ENCODE results near the gene HDAC4.

HDAC4 gene

DNA sequence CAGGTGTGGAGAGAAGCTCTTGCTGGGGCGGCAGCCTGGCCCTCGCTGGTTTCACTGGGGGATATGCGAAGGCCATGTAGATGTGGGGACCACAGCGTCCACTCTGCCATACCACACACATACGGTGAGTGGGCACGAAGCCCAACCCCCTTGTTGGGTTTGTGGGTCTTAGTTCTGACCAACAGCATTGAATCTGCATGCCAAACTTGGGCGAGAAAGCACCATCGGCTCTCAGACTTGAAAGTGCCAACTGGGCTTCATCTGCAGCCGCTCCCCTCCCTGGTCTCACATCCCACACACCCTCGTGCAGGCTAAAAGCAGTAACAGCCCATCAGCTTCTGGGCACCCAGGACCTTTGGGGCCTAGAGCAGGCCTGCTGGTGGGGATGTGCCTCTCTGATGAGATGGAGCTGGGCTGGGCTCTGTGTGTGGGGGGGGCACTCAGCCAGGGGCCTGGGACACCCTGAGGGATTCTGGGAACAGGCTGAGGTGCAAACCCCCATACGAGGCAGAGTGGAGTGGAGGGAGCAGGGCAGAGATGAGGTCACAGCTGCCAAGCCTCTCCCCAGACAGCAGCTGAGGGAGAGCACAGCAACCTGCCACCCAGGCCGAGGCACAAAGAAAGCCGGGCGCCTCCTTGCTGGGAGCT, 288.6 kb downstream of the HDAC4 start:
- DNase-seq, result no peak

GRCh38 chr2:239111401-239112100, 289.3 kb downstream of the HDAC4 start:
- no peak for DNase-seq

DNA sequence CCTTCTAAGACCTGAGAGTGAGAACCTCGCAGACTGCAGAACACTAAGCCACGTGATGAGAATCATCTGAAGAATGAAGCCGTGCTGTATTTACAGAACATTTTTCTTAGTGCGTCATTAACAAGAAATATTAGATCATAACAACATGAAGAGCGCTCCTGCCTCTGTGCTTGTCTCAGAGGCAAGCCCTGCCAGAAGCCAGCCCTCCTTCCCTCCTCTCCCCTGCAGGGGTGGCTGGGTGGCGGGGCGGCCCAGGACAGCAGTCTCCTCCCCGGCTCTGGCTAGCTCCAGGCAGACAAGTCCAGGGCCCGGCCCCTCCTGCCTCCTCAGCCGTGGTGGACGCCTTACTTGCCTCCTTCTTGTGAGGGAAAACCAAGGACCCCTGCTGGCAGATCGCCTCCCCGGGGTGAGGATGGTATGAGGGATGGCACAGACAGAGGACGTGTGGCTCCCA, 290.2 kb downstream of the HDAC4 start:
- DNase-seq, result no peak

- no peak for DNase-seq
Observed at GRCh38 chr2:239109928-239110545, 290.8 kb downstream of the HDAC4 start.

GRCh38 chr2:239109041-239109927, 291.5 kb downstream of the HDAC4 start:
- DNase-seq, result no peak

- no peak for DNase-seq
Observed at GRCh38 chr2:239108459-239108858, 292.4 kb downstream of the HDAC4 start.

DNA sequence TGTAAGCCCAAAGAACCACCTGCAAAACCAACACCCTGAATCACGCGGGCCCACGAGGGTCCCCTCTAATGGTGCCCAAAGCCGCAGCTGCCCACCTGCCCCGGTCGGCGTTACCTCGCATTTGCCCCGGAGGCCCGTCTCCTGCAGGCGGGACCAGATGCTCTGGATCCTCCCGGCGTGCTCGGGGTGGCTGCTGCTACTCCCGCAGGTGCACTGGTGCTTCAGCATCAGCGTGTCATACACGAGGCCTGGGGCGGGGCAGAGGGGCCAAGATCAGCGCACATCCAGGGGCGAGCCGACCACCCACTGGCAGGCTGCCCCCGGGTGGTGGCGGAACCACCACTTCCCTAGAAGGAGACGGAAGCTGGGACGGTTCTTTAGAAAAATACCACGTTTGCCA, 292.9 kb downstream of the HDAC4 start:
- DNase-seq, result no peak

- DNase-seq, result no peak
Observed at GRCh38 chr2:239106966-239107365, 293.9 kb downstream of the HDAC4 start.

DNA sequence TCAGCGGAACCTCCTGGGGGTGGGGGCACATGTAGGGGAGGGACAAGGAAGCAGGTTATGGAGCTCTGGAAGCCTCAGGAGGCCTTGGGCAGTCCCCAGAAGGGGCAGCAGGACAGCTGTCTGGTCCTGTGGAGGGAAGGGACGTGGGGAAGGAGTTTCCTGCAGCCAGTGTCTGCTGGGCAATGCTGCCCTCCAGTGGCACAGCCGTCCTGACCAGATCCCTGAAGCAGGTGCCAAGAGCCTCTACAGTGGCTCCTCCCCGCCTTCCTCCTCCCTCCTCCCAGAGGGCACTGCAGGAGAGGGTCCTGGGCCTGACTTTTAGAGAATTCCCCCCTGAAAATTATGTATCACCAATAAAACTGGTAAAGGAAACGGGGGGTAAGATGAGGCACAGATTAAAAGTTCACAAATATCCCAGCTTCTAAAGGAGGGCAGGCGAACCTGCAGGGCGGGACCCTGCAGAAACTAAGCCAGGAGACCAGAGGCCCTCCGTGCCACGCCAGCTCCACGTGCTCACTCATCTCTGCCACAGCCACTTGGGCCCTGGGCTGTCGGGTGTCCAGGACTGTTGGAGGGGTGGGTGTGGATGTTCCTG, 294.4 kb downstream of the HDAC4 start:
- peak; percentile 76 for DNase-seq

- no peak for DNase-seq
Observed at GRCh38 chr2:239105234-239105633, 295.6 kb downstream of the HDAC4 start.

GRCh38 chr2:239104800-239105199, 296.0 kb downstream of the HDAC4 start:
- DNase-seq, result no peak

GRCh38 chr2:239103125-239104098, 297.4 kb downstream of the HDAC4 start:
- DNase-seq, result no peak

GRCh38 chr2:239102266-239102665, 298.6 kb downstream of the HDAC4 start:
- no peak for DNase-seq

DNA sequence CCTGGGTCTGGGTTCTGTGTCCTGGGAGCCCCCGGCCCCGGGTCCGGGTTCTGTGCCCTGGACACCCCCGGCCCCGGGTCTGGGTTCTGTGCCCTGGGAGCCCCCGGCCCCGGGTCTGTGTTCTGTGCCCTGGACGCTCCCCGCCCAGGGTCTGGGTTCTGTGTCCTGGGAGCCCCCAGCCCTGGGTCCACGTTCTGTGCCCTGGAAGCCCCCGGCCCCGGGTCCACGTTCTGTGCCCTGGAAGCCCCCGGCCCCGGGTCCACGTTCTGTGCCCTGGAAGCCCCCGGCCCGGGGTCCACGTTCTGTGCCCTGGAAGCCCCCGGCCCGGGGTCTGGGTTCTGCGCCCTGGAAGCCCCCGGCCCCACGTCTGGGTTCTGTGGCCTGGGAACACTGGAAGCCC, 299.0 kb downstream of the HDAC4 start:
- DNase-seq, result no peak

DNA sequence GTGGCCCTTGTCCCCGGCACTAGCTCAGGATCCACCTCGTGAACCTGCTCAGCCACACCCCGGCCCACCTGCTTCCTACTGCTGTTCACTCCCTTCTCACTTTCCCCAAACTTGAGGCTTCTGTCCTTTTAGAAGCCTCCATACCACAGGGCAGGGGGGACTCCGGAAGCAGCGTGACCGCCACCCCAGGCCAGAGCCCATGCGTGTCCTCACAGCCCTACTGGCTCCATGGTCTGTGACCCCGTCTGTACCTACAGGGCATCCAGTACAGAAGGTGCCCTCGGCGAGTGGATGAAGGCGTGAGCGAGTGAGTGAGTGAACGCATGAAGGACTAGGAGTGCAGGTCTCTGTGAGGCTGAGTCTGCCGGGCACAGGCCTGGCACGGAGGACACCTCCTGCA, 299.7 kb downstream of the HDAC4 start:
- DNase-seq, result no peak

- no peak for DNase-seq
Observed at GRCh38 chr2:239099474-239099873, 301.3 kb downstream of the HDAC4 start.

- no peak for DNase-seq
Observed at GRCh38 chr2:239098288-239098970, 302.4 kb downstream of the HDAC4 start.

- no peak for DNase-seq
Observed at GRCh38 chr2:239097428-239097696, 303.5 kb downstream of the HDAC4 start.

DNA sequence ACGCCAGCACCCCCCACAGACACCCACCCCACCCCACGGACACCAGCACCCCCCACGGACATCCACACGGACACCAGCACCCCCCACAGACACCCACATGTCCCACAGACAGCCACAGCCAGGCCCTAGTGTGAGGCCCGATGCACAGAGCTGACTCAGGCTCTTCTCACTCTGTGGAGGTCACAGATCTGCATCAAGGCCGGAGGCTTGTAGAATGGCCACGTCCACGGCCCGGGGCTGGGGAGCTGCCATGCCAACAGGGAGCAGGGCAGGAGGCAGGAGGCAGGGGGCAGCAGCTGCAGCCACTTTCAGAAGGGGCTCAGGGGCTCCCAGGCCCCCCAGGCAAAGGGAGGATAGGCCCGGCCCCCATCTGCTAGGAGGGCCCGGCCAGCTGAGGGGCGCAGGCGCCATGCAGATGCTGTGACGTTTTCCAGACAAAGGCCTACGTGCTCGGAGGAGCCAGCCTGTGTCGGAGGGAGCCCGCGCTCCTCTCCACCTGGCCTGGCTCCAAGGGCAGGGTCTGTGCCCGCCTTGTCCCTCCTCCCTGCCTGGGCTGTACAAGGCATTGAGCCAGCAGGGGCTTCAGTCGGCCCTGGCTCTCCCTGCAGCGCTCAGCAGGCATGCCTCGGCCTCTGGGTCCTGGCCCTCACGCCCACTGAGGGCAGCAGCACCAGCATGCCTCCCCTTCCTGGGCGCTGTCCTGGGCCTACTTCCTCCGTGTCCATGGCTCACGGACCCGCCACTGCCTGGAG, 304.0 kb downstream of the HDAC4 start:
- no peak for DNase-seq

DNA sequence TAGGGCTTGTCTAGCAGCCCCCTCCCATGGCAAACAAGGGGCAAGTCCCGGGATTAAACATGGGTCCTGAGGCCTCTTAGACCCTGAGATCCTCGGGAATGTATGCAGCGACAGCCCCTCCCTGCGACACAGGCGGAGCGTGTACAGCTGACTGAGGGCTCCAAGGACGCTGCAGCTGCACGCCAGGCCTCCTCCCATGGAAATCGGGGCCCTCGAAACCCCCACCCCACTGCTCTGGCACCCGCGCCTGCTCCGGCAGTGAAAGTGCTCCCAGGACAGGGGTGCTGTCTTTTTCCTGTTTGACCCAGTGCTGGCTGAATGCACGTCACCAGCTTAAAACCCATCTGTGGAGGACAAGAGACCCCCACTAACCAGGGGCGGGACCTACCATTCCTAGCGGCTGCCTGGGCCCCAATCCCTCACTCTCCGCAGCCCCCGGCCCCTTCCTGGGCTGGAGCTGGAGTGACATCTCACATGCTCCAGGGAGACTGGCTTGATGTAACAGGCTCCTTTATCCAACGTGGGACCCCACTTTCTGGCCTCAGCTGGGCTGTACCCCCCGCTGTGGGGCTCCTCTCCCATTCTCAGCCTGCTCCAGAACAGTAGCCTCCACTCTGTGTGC, 305.2 kb downstream of the HDAC4 start:
- DNase-seq, result no peak
